Measurements from ENCODE around the gene ERMARD.

Gene ERMARD

DNA sequence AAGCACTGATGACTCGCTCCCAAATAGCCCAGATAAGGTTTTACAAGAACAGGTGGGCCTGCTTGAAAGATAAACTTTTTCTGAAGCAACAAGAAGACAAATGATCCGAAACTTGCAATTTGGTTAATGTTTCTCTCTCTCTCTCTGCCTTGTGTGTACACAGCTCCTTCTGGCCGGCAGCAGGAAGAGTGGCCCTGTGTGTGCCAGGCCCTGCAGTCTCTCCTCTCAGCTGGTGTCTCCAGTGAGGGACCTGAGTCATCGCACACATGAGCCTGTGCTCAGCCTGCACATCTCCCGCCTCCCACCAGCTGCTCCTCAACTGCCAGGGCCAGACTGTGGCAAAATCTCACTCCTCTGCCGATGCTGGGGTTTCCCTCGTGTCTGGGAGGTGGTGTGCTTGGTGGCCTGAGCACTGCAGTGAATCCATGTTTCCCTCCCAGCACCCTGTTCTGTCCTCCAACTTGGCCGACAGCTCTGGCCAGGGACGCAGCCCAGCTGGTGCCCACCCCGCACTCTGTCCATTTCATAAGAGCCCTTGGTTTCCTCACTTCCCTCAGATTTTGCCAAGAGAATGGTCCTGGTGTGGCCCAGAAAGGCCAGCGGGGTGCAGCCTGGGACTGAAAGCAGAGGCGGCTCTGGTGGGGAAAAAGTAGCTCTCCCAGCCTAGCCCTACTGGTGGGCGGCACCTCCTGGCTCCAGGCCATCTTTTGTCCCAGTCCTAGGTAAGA, 49.4 kb downstream of the ERMARD start:
- no peak for DNase-seq (ENCODE audit: low read depth)
- no peak overlapping the region for H3K4me3 ChIP-seq (ENCODE audit: low read depth, low read length)
- TF ChIP-seq, protein P1, sequence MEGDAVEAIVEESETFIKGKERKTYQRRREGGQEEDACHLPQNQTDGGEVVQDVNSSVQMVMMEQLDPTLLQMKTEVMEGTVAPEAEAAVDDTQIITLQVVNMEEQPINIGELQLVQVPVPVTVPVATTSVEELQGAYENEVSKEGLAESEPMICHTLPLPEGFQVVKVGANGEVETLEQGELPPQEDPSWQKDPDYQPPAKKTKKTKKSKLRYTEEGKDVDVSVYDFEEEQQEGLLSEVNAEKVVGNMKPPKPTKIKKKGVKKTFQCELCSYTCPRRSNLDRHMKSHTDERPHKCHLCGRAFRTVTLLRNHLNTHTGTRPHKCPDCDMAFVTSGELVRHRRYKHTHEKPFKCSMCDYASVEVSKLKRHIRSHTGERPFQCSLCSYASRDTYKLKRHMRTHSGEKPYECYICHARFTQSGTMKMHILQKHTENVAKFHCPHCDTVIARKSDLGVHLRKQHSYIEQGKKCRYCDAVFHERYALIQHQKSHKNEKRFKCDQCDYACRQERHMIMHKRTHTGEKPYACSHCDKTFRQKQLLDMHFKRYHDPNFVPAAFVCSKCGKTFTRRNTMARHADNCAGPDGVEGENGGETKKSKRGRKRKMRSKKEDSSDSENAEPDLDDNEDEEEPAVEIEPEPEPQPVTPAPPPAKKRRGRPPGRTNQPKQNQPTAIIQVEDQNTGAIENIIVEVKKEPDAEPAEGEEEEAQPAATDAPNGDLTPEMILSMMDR (IDR thresholded peaks at IDR 0.05; ENCODE audit: insufficient read depth, low read depth, low read length, missing control alignments) = no peak

DNA sequence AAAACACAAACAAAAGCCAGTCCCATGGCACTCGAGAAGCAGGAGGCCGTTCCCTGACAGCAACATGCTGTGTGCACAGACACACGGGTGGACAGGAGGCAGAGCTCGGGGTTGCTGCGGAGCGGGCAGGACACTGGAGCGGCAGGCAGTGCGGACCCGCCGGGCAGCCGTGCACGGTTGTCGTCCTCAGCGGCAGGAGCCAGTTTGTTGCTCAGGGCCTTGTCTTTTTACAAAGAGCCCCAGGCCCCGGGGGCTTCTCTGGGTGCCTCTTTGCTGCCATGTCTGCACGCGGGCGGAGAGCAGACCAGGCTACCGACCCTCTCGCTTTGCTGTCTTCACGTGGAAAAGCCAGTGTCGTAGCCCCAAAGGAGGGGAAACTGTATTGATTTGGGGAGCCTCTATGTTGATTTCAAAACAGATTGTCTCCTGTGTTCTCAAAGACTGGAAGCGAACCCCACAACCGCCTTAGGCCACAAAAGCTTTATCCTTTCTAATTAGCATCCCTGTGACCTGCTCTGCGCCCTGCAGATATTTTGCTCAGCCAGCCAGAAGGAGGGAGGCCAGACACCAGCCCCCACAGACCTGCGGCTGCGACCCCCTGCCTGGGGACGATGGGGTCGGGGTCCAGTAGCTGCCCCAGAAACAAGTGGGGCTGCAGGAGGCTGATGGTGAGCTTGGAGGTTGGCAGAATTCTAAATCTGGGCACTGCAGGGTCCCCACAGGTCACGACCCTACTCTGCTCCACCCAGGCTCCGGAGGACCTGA, 50.2 kb downstream of the ERMARD start:
- DNase-seq (ENCODE audit: low read depth) = no peak
- no peak overlapping the region for H3K4me3 ChIP-seq (ENCODE audit: low read depth, low read length)
- TF ChIP-seq, protein P1 (IDR thresholded peaks at IDR 0.05; ENCODE audit: insufficient read depth, low read depth, low read length, missing control alignments) = no peak

DNA sequence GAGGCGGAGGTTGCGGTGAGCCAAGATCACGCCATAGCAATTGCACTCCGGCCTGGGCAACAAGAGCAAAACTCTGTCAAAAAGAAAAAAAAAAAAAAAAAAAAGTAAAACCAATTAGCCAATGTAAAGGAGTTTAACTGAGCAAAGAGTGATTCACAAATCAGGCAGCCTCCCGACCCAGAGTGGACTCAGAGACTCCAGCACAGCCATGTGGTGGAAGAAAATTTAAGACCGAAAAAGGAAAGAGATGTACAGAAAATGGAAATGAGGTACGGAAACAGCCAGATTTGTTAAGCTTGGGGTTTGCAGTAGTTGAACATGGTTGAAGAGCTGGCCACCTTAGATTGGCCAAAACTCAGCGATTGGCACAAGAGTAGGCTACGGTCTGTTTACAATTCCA, 51.4 kb downstream of the ERMARD start:
- no peak for DNase-seq (ENCODE audit: low read depth)
- TF ChIP-seq, protein P1 (IDR thresholded peaks at IDR 0.05; ENCODE audit: insufficient read depth, low read depth, low read length, missing control alignments) = no peak
- H3K4me3 ChIP-seq (ENCODE audit: low read depth, low read length) = no peak overlapping the region

DNA sequence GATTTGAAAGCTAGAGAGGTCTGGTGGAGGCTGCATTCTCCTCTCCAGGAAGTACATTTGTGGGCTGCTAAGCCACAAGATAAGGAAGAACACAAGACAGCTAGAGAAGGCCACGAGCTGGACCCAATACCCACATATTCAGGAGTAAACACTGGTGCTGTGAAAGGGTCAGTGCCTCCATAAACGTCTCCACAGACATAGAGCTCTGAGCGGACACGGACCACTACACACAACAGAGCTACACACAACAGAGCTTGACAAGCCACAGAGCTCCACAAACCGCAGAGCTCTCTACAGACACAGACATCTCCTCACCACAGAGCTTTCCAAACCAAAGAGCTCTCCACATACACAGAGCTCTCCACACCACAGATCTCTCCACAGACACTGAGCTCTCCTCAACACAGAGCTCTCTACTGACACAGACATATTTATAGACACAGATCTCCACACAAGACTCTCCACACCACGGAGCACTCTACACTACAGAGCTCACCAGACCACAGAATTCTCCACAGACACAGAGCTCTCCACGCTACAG, 51.9 kb downstream of the ERMARD start:
- no peak overlapping the region for H3K4me3 ChIP-seq (ENCODE audit: low read depth, low read length)
- peak; percentile 49 for DNase-seq (ENCODE audit: low read depth)
- TF ChIP-seq, protein P1 (IDR thresholded peaks at IDR 0.05; ENCODE audit: insufficient read depth, low read depth, low read length, missing control alignments) = no peak

DNA sequence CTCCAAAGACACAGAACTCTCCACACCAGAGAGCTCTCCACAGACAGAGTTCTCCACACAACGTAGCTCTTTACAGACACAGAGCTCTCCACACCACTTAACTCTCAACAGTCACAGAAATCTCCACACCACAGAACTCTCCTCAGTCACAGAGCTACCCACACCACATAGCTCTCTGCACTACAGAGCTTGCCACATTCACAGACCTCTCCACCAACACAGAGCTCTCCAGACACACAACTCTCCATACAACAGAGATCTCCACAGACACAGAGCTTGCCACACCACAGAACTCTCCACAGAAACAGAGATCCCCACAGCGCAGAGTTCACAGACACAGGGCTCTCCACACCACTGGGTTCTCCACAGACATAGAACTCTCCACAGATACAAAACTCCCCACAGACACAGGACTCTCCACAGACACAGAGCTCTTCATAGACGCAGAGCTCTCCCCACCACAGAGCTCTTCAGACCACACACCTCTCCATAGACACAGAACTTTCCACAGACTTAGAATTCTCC, 52.5 kb downstream of the ERMARD start:
- H3K4me3 ChIP-seq (ENCODE audit: low read depth, low read length) = no peak overlapping the region
- DNase-seq (ENCODE audit: low read depth) = no peak
- TF ChIP-seq, protein P1 (IDR thresholded peaks at IDR 0.05; ENCODE audit: insufficient read depth, low read depth, low read length, missing control alignments) = no peak

DNA sequence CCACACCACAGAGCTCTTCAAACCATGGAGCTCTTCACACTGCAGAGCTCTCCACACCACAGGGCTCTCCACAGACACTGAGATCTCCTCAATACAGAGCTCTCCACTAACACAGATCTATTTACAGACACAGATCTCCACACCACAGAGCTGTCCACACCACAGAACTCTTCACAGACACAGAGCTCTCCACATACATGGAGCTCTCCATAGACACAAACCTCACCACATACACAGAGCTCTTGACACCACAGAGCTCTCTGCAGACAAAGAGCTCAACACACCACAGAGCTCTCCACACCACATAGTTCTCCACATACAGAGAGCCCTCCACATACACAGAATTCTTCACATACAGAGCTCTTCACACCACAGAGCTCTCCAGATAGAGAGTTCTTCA, 53.0 kb downstream of the ERMARD start:
- TF ChIP-seq, protein P1 (IDR thresholded peaks at IDR 0.05; ENCODE audit: insufficient read depth, low read depth, low read length, missing control alignments) = no peak
- no peak for DNase-seq (ENCODE audit: low read depth)
- no peak overlapping the region for H3K4me3 ChIP-seq (ENCODE audit: low read depth, low read length)
